ENCODE data around the gene OXGR1.

The OXGR1 gene

GRCh38 chr13:97011446-97012131 is 17.3 kb upstream of the OXGR1 start:
- TF ChIP-seq CTCF (IDR thresholded peaks at IDR 0.05; ENCODE audit: insufficient read depth, low read length, poor library complexity, severe bottlenecking) = no peak
- H3K4me3 ChIP-seq (replicated peaks; ENCODE audit: low read depth, low read length) = no peak overlapping the region

GRCh38 chr13:97008643-97009042 is 14.4 kb upstream of the OXGR1 start:
- TF ChIP-seq CTCF (IDR thresholded peaks at IDR 0.05; ENCODE audit: insufficient read depth, low read length, poor library complexity, severe bottlenecking) = no peak
- Histone ChIP-seq H3K27me3 (replicated peaks; ENCODE audit: control insufficient read depth, insufficient read depth, low read length) (no peaks in the 10 kb centered on the region; the same call in 1 of the 2 replicates), H3K36me3 (ENCODE audit: control insufficient read depth, insufficient read depth, low read length) (no peaks in the 10 kb centered on the region), H3K4me3 (replicated peaks; ENCODE audit: low read depth, low read length) (no peak overlapping the region)
- DNase-seq (ENCODE audit: extremely low read depth, insufficient read length) = no peak

More at GRCh38 chr13:97011446-97012131, 17.3 kb upstream of the OXGR1 start:
- no peak for DNase-seq (ENCODE audit: extremely low read depth, insufficient read length)
- no peaks in the 10 kb centered on the region; the same call in 1 of the 2 replicates for H3K27me3 ChIP-seq (replicated peaks; ENCODE audit: control insufficient read depth, insufficient read depth, low read length)
- no peaks in the 10 kb centered on the region for H3K36me3 ChIP-seq (ENCODE audit: control insufficient read depth, insufficient read depth, low read length)

- TF ChIP-seq CTCF (IDR thresholded peaks at IDR 0.05; ENCODE audit: insufficient read depth, low read length, poor library complexity, severe bottlenecking) = no peak
Observed at GRCh38 chr13:97005625-97006262, 11.5 kb upstream of the OXGR1 start.

GRCh38 chr13:97004886-97005285 is 10.6 kb upstream of the OXGR1 start:
- TF ChIP-seq CTCF (IDR thresholded peaks at IDR 0.05; ENCODE audit: insufficient read depth, low read length, poor library complexity, severe bottlenecking) = no peak
- no peak for DNase-seq (ENCODE audit: extremely low read depth, insufficient read length)
- Histone ChIP-seq H3K36me3 (ENCODE audit: control insufficient read depth, insufficient read depth, low read length) (no peaks in the 10 kb centered on the region), H3K4me3 (replicated peaks; ENCODE audit: low read depth, low read length) (no peak overlapping the region), H3K27me3 (replicated peaks; ENCODE audit: control insufficient read depth, insufficient read depth, low read length) (no peaks in the 10 kb centered on the region; the same call in 1 of the 2 replicates)

More at GRCh38 chr13:97005625-97006262, 11.5 kb upstream of the OXGR1 start:
- Histone ChIP-seq H3K27me3 (replicated peaks; ENCODE audit: control insufficient read depth, insufficient read depth, low read length) (no peaks in the 10 kb centered on the region; the same call in 1 of the 2 replicates), H3K4me3 (replicated peaks; ENCODE audit: low read depth, low read length) (no peak overlapping the region), H3K36me3 (ENCODE audit: control insufficient read depth, insufficient read depth, low read length) (no peaks in the 10 kb centered on the region)
- DNase-seq (ENCODE audit: extremely low read depth, insufficient read length) = no peak

GRCh38 chr13:97004096-97004876 is 10.0 kb upstream of the OXGR1 start:
- H3K36me3 ChIP-seq (ENCODE audit: control insufficient read depth, insufficient read depth, low read length) = no peaks in the 10 kb centered on the region
- TF ChIP-seq CTCF (IDR thresholded peaks at IDR 0.05; ENCODE audit: insufficient read depth, low read length, poor library complexity, severe bottlenecking) = no peak
- H3K27me3 ChIP-seq (replicated peaks; ENCODE audit: control insufficient read depth, insufficient read depth, low read length) = no peaks in the 10 kb centered on the region; the same call in 1 of the 2 replicates
- DNase-seq (ENCODE audit: extremely low read depth, insufficient read length) = no peak
- no peak overlapping the region for H3K4me3 ChIP-seq (replicated peaks; ENCODE audit: low read depth, low read length)

All from GM06990 (cell line).